Measurements from ENCODE around the gene PCDHB8.
"Not testable (repeated sequence)": the region's sequence is repeated elsewhere in the genome, so short reads cannot be mapped to it uniquely, and the experiment has no call there.

The PCDHB8 gene

GRCh38 chr5:141182248-141182647 is 4.7 kb downstream of the PCDHB8 start, which contains the start of gene PCDHB16:
Gene PCDHB16 (plus strand): TSS chr5:141182387. CDS start chr5:141182560, 173 bp downstream.
- no peak for DNase-seq (ENCODE audit: insufficient read length, low spot score)
- no peak for FAIRE-seq

- not testable (repeated sequence) for FAIRE-seq
Measured at GRCh38 chr5:141184117-141184855, 6.7 kb downstream of the PCDHB8 start.

GRCh38 chr5:141186897-141187512 is 9.4 kb downstream of the PCDHB8 start, which contains the start of gene PCDHB9:
Gene PCDHB9 (plus strand): TSS chr5:141187161. CDS start chr5:141187319, 158 bp downstream.
- no peak for FAIRE-seq
- DNase-seq (ENCODE audit: insufficient read length, low spot score): no peak

More at GRCh38 chr5:141184117-141184855, 6.7 kb downstream of the PCDHB8 start:
- not testable (repeated sequence) for DNase-seq (ENCODE audit: insufficient read length, low spot score)

- FAIRE-seq; DNase-seq (ENCODE audit: insufficient read length, low spot score): not testable (repeated sequence)
Measured at GRCh38 chr5:141188682-141189081, 11.1 kb downstream of the PCDHB8 start.

- DNase-seq (ENCODE audit: insufficient read length, low spot score); FAIRE-seq: not testable (repeated sequence)
Measured at GRCh38 chr5:141189131-141189530, 11.5 kb downstream of the PCDHB8 start.

GRCh38 chr5:141192110-141192725 is 14.6 kb downstream of the PCDHB8 start, which contains the start of gene PCDHB10:
Gene PCDHB10 (plus strand): TSS chr5:141192353. CDS start chr5:141192553, 200 bp downstream.
- FAIRE-seq (no peak), DNase-seq (ENCODE audit: insufficient read length, low spot score) (no peak)

GRCh38 chr5:141194332-141194731 is 16.7 kb downstream of the PCDHB8 start:
- FAIRE-seq; DNase-seq (ENCODE audit: insufficient read length, low spot score): not testable (repeated sequence)

GRCh38 chr5:141196363-141196762 is 18.8 kb downstream of the PCDHB8 start:
- no peak for FAIRE-seq

GRCh38 chr5:141199359-141200235 is 22.0 kb downstream of the PCDHB8 start, which contains the start of gene PCDHB11:
Gene PCDHB11 (plus strand): TSS chr5:141199627. CDS start chr5:141199775, 148 bp downstream.
- DNase-seq (ENCODE audit: insufficient read length, low spot score) (no peak), FAIRE-seq (no peak)

More at GRCh38 chr5:141196363-141196762, 18.8 kb downstream of the PCDHB8 start:
- no peak for DNase-seq (ENCODE audit: insufficient read length, low spot score)

GRCh38 chr5:141201126-141201525 is 23.5 kb downstream of the PCDHB8 start:
- not testable (repeated sequence) for DNase-seq (ENCODE audit: insufficient read length, low spot score); FAIRE-seq

GRCh38 chr5:141201646-141202045 is 24.1 kb downstream of the PCDHB8 start:
- not testable (repeated sequence) for FAIRE-seq; DNase-seq (ENCODE audit: insufficient read length, low spot score)

GRCh38 chr5:141208478-141208877 is 30.9 kb downstream of the PCDHB8 start, which contains the start of gene PCDHB12:
Gene PCDHB12 (plus strand): TSS chr5:141208719. CDS start chr5:141208908, 189 bp downstream.
- no peak for DNase-seq (ENCODE audit: insufficient read length, low spot score)
- FAIRE-seq: no peak

GRCh38 chr5:141210281-141210680 is 32.7 kb downstream of the PCDHB8 start:
- DNase-seq (ENCODE audit: insufficient read length, low spot score); FAIRE-seq: not testable (repeated sequence)

GRCh38 chr5:141210849-141211248 is 33.3 kb downstream of the PCDHB8 start:
- FAIRE-seq; DNase-seq (ENCODE audit: insufficient read length, low spot score): not testable (repeated sequence)

- DNase-seq (ENCODE audit: insufficient read length, low spot score); FAIRE-seq: not testable (repeated sequence)
Measured at GRCh38 chr5:141213656-141214339, 36.2 kb downstream of the PCDHB8 start, which contains the start of gene PCDHB13. Gene PCDHB13 (plus strand): TSS chr5:141213919. CDS start chr5:141214124, 205 bp downstream.

- FAIRE-seq; DNase-seq (ENCODE audit: insufficient read length, low spot score): not testable (repeated sequence)
Measured at GRCh38 chr5:141214583-141214982, 37.0 kb downstream of the PCDHB8 start.

- FAIRE-seq; DNase-seq (ENCODE audit: insufficient read length, low spot score): not testable (repeated sequence)
Measured at GRCh38 chr5:141215504-141215903, 37.9 kb downstream of the PCDHB8 start.

- not testable (repeated sequence) for FAIRE-seq; DNase-seq (ENCODE audit: insufficient read length, low spot score)
Measured at GRCh38 chr5:141216035-141216434, 38.4 kb downstream of the PCDHB8 start.
